ENCODE measurements around the gene GALNT15.

GALNT15 gene

GRCh38 chr3:16174389-16174788 is at the start of gene GALNT15:
Gene GALNT15 (plus strand): TSS chr3:16174680. CDS start chr3:16175152, 472 bp downstream.
- TF ChIP-seq, protein P1, sequence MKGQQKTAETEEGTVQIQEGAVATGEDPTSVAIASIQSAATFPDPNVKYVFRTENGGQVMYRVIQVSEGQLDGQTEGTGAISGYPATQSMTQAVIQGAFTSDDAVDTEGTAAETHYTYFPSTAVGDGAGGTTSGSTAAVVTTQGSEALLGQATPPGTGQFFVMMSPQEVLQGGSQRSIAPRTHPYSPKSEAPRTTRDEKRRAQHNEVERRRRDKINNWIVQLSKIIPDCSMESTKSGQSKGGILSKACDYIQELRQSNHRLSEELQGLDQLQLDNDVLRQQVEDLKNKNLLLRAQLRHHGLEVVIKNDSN (IDR thresholded peaks at IDR 0.05): no peak
- TF ChIP-seq TEAD4 (IDR thresholded peaks at IDR 0.05) (no peak), TCF12 (IDR thresholded peaks at IDR 0.05; ENCODE audit: low read depth) (no peak), TAF1 (IDR thresholded peaks at IDR 0.05; ENCODE audit: low read depth) (no peak), EP300 (IDR thresholded peaks at IDR 0.05; ENCODE audit: borderline replicate concordance) (no peak), EGR1 (IDR thresholded peaks at IDR 0.05) (no peak), RAD21 (IDR thresholded peaks at IDR 0.05; ENCODE audit: low read depth) (no peak), MAX (IDR thresholded peaks at IDR 0.05) (no peak), NFIC (IDR thresholded peaks at IDR 0.05) (no peak), CREB1 (IDR thresholded peaks at IDR 0.05; ENCODE audit: low read depth) (no peak), YY1 (IDR thresholded peaks at IDR 0.05; ENCODE audit: low read depth) (no peak)
- TF ChIP-seq, protein P2, sequence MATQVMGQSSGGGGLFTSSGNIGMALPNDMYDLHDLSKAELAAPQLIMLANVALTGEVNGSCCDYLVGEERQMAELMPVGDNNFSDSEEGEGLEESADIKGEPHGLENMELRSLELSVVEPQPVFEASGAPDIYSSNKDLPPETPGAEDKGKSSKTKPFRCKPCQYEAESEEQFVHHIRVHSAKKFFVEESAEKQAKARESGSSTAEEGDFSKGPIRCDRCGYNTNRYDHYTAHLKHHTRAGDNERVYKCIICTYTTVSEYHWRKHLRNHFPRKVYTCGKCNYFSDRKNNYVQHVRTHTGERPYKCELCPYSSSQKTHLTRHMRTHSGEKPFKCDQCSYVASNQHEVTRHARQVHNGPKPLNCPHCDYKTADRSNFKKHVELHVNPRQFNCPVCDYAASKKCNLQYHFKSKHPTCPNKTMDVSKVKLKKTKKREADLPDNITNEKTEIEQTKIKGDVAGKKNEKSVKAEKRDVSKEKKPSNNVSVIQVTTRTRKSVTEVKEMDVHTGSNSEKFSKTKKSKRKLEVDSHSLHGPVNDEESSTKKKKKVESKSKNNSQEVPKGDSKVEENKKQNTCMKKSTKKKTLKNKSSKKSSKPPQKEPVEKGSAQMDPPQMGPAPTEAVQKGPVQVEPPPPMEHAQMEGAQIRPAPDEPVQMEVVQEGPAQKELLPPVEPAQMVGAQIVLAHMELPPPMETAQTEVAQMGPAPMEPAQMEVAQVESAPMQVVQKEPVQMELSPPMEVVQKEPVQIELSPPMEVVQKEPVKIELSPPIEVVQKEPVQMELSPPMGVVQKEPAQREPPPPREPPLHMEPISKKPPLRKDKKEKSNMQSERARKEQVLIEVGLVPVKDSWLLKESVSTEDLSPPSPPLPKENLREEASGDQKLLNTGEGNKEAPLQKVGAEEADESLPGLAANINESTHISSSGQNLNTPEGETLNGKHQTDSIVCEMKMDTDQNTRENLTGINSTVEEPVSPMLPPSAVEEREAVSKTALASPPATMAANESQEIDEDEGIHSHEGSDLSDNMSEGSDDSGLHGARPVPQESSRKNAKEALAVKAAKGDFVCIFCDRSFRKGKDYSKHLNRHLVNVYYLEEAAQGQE (IDR thresholded peaks at IDR 0.05; ENCODE audit: low read depth): no peak

DNA sequence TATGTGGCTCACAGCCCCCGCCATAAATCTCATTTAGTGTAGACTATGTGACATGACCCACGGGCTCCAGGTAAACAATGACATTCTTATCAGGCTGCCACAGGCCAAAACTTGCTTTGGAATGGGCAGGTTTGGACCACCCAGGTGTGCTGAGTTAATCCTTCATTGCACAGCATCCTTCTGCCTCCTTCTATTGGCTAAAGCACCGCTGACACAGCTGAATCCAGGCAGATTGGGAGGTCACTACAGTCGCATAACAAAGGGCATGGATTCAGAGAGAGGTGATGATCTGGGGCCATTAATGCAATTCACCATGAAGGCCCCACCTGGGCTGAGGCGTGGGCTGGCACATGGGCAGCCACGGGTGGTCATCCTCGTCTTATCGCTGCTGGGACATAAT is 47.8 kb upstream of the GALNT15 start:
- no peak for TF ChIP-seq MAX (IDR thresholded peaks at IDR 0.05)
- no peak for TF ChIP-seq YY1 (IDR thresholded peaks at IDR 0.05; ENCODE audit: low read depth)
- no peak for TF ChIP-seq ZBTB7A (IDR thresholded peaks at IDR 0.05; ENCODE audit: low read depth)
- TF ChIP-seq, protein P2 (IDR thresholded peaks at IDR 0.05; ENCODE audit: low read depth): no peak
- TF ChIP-seq TAF1 (IDR thresholded peaks at IDR 0.05; ENCODE audit: low read depth): no peak
- no peak for TF ChIP-seq NFIC (IDR thresholded peaks at IDR 0.05)
- TF ChIP-seq CREB1 (IDR thresholded peaks at IDR 0.05; ENCODE audit: low read depth): no peak
- no peak for TF ChIP-seq EGR1 (IDR thresholded peaks at IDR 0.05)
- TF ChIP-seq TCF12 (IDR thresholded peaks at IDR 0.05; ENCODE audit: low read depth): no peak
- TF ChIP-seq RAD21 (IDR thresholded peaks at IDR 0.05; ENCODE audit: low read depth): no peak
- no peak for TF ChIP-seq EP300 (IDR thresholded peaks at IDR 0.05; ENCODE audit: borderline replicate concordance)
- no peak for TF ChIP-seq TEAD4 (IDR thresholded peaks at IDR 0.05)
- no peak for TF ChIP-seq CEBPB (IDR thresholded peaks at IDR 0.05)
- TF ChIP-seq, protein P1 (IDR thresholded peaks at IDR 0.05): no peak
- no peak for TF ChIP-seq FOXM1 (IDR thresholded peaks at IDR 0.05; ENCODE audit: borderline replicate concordance, low read depth)

- TF ChIP-seq ZBTB7A (IDR thresholded peaks at IDR 0.05; ENCODE audit: low read depth) (no peak), RAD21 (IDR thresholded peaks at IDR 0.05; ENCODE audit: low read depth) (no peak), EP300 (IDR thresholded peaks at IDR 0.05; ENCODE audit: borderline replicate concordance) (no peak), CREB1 (IDR thresholded peaks at IDR 0.05; ENCODE audit: low read depth) (no peak), MAX (IDR thresholded peaks at IDR 0.05) (no peak), TAF1 (IDR thresholded peaks at IDR 0.05; ENCODE audit: low read depth) (no peak), TEAD4 (IDR thresholded peaks at IDR 0.05) (no peak), FOXM1 (IDR thresholded peaks at IDR 0.05; ENCODE audit: borderline replicate concordance, low read depth) (no peak), EGR1 (IDR thresholded peaks at IDR 0.05) (no peak), CEBPB (IDR thresholded peaks at IDR 0.05) (no peak), NFIC (IDR thresholded peaks at IDR 0.05) (no peak), YY1 (IDR thresholded peaks at IDR 0.05; ENCODE audit: low read depth) (no peak), TCF12 (IDR thresholded peaks at IDR 0.05; ENCODE audit: low read depth) (no peak)
- TF ChIP-seq, protein P2 (IDR thresholded peaks at IDR 0.05; ENCODE audit: low read depth): no peak
- TF ChIP-seq, protein P1 (IDR thresholded peaks at IDR 0.05): no peak
These were observed 47.2 kb upstream of the GALNT15 start for GRCh38 chr3:16127249-16127648.

Data from Ishikawa (cell line).